ENCODE data around the gene LCN10. TPM values are rescaled to one million over a fixed set of nuclear protein-coding genes. Genes with fewer than 3 reads are reported as not detected.

The LCN10 gene
- total RNA-seq, 2 experiments from 2014 or later = 2.6 to 3.2 TPM

DNA sequence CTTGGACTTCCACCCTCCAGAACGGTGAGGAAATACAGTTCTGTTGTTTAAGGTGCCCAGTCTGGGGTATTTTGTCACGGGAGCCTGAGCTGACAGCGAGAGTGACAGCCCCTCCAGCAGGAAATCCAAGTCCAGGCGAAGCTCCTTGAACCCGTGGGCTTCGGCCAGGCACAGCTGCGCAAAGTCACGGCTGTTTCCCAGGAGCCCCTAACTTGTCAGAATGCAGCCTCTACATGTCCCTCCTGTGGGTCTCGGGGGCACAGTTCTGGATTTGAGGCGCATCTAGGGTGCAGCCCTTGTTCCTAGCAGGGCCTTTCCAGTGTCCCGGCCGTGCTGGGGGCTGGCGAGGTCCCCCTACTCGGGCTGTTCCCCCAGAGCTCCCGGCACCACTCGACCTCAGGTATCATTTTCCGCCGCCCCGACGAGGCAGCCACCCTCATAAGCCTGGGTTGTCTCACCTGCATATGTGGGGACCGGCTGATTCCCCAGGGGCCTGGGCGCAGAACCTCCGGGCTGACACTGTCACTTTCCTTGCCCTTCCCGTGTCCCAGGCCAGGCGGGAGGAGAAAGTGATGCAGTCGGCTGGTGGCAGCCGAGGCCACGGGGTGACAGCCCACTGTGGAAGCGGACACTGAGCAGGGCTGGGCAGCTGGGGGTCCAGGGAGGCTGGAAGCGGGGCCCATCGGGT lies 10.8 kb upstream of the LCN10 start:
- Mint-ChIP-seq H3K27ac (no peak overlapping the region), H3K27me3 (peaks cover 12% of the 10 kb centered on the region), H3K36me3 (ENCODE audit: low read depth) (peaks cover 8% of the 10 kb centered on the region), H3K4me1 (ENCODE audit: low read depth) (peaks cover 8% of the 10 kb centered on the region), H3K4me3 (no peak overlapping the region), H3K9me3 (peaks cover 34% of the 10 kb centered on the region)
- intact Hi-C loops (cut with micrococcal nuclease) = no loop called here
- POLR2A ChIA-PET = no interaction called here
- no peak for DNase-seq
- CTCF ChIA-PET = no interaction called here
- no peak for ATAC-seq
- TF ChIP-seq, protein P1, sequence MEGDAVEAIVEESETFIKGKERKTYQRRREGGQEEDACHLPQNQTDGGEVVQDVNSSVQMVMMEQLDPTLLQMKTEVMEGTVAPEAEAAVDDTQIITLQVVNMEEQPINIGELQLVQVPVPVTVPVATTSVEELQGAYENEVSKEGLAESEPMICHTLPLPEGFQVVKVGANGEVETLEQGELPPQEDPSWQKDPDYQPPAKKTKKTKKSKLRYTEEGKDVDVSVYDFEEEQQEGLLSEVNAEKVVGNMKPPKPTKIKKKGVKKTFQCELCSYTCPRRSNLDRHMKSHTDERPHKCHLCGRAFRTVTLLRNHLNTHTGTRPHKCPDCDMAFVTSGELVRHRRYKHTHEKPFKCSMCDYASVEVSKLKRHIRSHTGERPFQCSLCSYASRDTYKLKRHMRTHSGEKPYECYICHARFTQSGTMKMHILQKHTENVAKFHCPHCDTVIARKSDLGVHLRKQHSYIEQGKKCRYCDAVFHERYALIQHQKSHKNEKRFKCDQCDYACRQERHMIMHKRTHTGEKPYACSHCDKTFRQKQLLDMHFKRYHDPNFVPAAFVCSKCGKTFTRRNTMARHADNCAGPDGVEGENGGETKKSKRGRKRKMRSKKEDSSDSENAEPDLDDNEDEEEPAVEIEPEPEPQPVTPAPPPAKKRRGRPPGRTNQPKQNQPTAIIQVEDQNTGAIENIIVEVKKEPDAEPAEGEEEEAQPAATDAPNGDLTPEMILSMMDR (IDR thresholded peaks at IDR 0.05) = no peak

DNA sequence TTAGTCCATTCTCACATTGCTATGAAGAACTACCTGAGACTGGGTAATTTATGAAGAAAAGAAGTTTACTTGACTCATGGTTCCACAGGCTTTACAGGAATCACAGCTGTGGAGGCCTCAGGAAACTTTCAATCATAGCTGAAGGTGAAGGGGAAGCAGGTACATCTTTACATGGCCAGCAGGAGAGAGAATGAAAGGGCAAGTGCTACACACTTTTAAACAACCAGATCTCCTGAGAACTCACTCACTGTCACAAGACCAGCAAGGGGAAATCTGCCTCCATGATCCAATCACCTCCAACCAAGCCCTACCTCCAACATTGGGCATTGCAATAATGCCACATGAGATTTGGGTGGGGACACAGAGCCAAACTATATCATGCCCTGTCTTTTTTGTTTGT lies 9.1 kb upstream of the LCN10 start:
- Mint-ChIP-seq H3K4me1 (ENCODE audit: low read depth) (peaks cover 8% of the 10 kb centered on the region), H3K4me3 (no peak overlapping the region), H3K27ac (no peak overlapping the region), H3K27me3 (peaks cover 12% of the 10 kb centered on the region), H3K9me3 (peaks cover 34% of the 10 kb centered on the region), H3K36me3 (ENCODE audit: low read depth) (peaks cover 8% of the 10 kb centered on the region)
- DNase-seq = no peak
- ATAC-seq = no peak
- TF ChIP-seq, protein P1 (IDR thresholded peaks at IDR 0.05) = no peak
- ChIA-PET POLR2A (interaction anchor here (1.1 kb wide), 1 partner anchor 25 kb away, joined by 3 read pairs; no protein-coding TSS in a partner anchor), CTCF (interaction anchor here (0.6 to 1.0 kb wide), 2 partner anchors 23 to 295 kb away, joined by 3 to 4 read pairs; no protein-coding TSS in a partner anchor)
- intact Hi-C loops (cut with micrococcal nuclease) = no loop called here

DNA sequence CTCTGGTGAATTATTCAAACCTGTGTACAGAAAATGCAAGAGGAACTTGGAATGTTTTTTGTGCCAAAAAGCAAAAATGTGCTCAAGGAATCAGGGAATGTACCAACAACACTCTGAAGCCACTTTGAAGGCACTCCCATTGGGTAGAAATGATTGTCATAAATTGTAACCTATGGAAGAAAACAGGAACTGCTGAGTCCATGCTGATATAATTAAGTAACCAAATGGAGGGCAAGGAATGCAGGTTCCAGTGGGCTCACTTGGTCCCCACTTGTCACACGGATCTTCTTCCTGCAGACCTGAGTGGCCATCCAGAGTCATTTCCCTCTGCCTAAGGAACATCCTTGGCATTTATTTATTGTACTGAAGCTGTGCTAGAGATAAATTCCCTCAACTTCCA lies 8.5 kb upstream of the LCN10 start:
- Mint-ChIP-seq H3K4me3 (no peak overlapping the region), H3K36me3 (ENCODE audit: low read depth) (peaks cover 8% of the 10 kb centered on the region), H3K9me3 (peaks cover 33% of the 10 kb centered on the region), H3K4me1 (ENCODE audit: low read depth) (peaks cover 8% of the 10 kb centered on the region), H3K27ac (no peak overlapping the region), H3K27me3 (peaks cover 12% of the 10 kb centered on the region)
- ChIA-PET CTCF (interaction anchor here (0.6 to 1.0 kb wide), 2 partner anchors 22 to 295 kb away, joined by 3 to 4 read pairs; no protein-coding TSS in a partner anchor), POLR2A (interaction anchor here (1.1 kb wide), 1 partner anchor 24 kb away, joined by 3 read pairs; no protein-coding TSS in a partner anchor)
- ATAC-seq (no peak), DNase-seq (no peak)
- intact Hi-C loops (cut with micrococcal nuclease) = no loop called here
- TF ChIP-seq, protein P1 (IDR thresholded peaks at IDR 0.05) = no peak

DNA sequence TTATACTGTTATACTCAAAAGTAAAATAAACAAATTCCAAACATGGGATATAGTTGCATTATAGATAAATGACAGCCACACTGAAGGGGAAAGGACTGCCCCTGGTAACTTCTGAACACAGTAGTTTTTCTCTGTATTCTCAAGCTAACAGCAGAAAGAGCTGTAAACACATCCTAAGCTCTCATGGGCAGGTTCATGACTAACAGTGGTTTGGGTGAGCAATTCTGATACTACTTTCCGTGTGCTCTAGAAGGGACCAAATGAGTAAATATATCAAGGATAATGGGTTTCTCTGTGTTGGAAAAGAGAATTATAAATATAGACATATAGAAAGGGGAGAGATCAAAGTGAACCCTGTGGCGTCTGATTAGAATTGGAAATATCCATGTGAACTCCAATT lies 7.8 kb upstream of the LCN10 start:
- TF ChIP-seq, protein P1 (IDR thresholded peaks at IDR 0.05) = no peak
- intact Hi-C loops (cut with micrococcal nuclease) = no loop called here
- no peak overlapping the region for H3K4me3 Mint-ChIP-seq
- POLR2A ChIA-PET = interaction anchor here (0.5 to 0.9 kb wide), 2 partner anchors 24 to 49 kb away, joined by 3 to 4 read pairs; no protein-coding TSS in a partner anchor
- H3K27me3 Mint-ChIP-seq = peaks cover 6% of the 10 kb centered on the region
- H3K27ac Mint-ChIP-seq = no peak overlapping the region
- DNase-seq (peak; percentile 30), ATAC-seq (peak; percentile 89)
- H3K36me3 Mint-ChIP-seq (ENCODE audit: low read depth) = peaks cover 7% of the 10 kb centered on the region
- peaks cover 27% of the 10 kb centered on the region for H3K9me3 Mint-ChIP-seq
- peaks cover 8% of the 10 kb centered on the region for H3K4me1 Mint-ChIP-seq (ENCODE audit: low read depth)
- CTCF ChIA-PET = interaction anchor here (1.7 kb wide), 1 partner anchor 9 kb away, joined by 5 read pairs; no protein-coding TSS in a partner anchor

Measured in activated CD8-positive, alpha-beta T cell treated with anti-CD3 and anti-CD28 coated beads for 36 hours (primary cell).